Activated CD4-positive, alpha-beta T cell treated with anti-CD3 and anti-CD28 coated beads for 36 hours (primary cell): ENCODE measurements around the gene VSIG10L2. TPM values are rescaled to one million over a fixed set of nuclear protein-coding genes. Genes with fewer than 3 reads are reported as not detected.
A peak's percentile ranks its signal among the peaks of the same experiment; 100 is the strongest.

Experiments used
- ATAC-seq: fragments of 200-7000 bp; cut with Tn5 transposase; one replicate; pipeline ENCODE4 v1.10.0; 2021; ENCODE audit warnings: mild to moderate bottlenecking, moderate library complexity
- CTCF ChIA-PET: fragments of 350-600 bp; sonication (Branson Sonifier 250); formaldehyde crosslinking; loops from one replicate; lab custom pipeline; 2021; ENCODE audit warnings: antibody characterized with exemption; lab: Charles Lee
- POLR2A ChIA-PET: fragments of 350-600 bp; sonication (Branson Sonifier 250); formaldehyde crosslinking; loops from one replicate; lab custom pipeline; 2021; ENCODE audit warnings: antibody characterized with exemption, inconsistent platforms; lab: Charles Lee
- DNase-seq: peaks from one replicate; pipeline ENCODE4 v3.0.0-alpha.2; 2020
- H3K27ac Mint-ChIP-seq: one replicate; pipeline ENCODE4 v1.8.0; 2021; ENCODE audit warnings: mixed read lengths
- H3K27me3 Mint-ChIP-seq: one replicate; pipeline ENCODE4 v1.8.0; 2021; ENCODE audit warnings: mixed read lengths
- H3K36me3 Mint-ChIP-seq: one replicate; pipeline ENCODE4 v1.8.0; 2021; ENCODE audit warnings: low read depth, mixed read lengths
- H3K4me1 Mint-ChIP-seq: one replicate; pipeline ENCODE4 v1.8.0; 2021; ENCODE audit warnings: mixed read lengths
- H3K4me3 Mint-ChIP-seq: one replicate; pipeline ENCODE4 v1.8.0; 2021; ENCODE audit warnings: mild to moderate bottlenecking, moderate library complexity, mixed read lengths
- H3K9me3 Mint-ChIP-seq: one replicate; pipeline ENCODE4 v1.8.0; 2021; ENCODE audit warnings: low read depth, mixed read lengths
- intact Hi-C, 2 experiments: fragments of 100-400 bp; cut with DNase I in 1 of 2; cut with micrococcal nuclease in 1 of 2; formaldehyde crosslinking; loops; one replicate each; pipeline versions ENCODE4 v1.14.2 to v1.15.1; 2022 to 2024; cut with DNase I, micrococcal nuclease
- total RNA-seq, 2 experiments: library from RNA; stranded (reverse); gene quantifications; one replicate each; pipeline ENCODE4 v1.2.3, GENCODE V29; 2021

The VSIG10L2 gene
- total RNA-seq, 2 experiments from 2014 or later = not detected

DNA sequence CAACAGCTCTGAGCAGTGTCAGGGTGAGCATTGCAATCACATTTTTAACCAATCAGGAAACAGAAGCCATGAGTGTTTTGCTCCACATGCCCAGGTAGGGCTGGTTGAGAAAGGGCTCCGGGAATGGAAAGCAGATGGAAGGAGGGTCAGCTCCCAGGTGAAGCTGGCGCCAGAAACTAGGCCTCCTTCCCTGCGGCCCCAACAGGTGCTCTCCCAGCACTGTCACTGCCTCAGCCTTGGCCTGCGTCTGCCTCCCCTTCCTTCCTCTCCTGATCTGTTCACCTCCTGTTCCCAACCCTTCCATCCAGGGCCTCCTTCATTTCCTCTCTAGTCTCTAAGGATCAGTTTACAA is 4.6 kb upstream of the VSIG10L2 start:
- H3K36me3 Mint-ChIP-seq = no peaks in the 10 kb centered on the region
- no peak overlapping the region for H3K27ac Mint-ChIP-seq
- H3K27me3 Mint-ChIP-seq = no peaks in the 10 kb centered on the region
- no peak overlapping the region for H3K4me3 Mint-ChIP-seq
- H3K4me1 Mint-ChIP-seq = peaks cover 10% of the 10 kb centered on the region
- CTCF ChIA-PET = interaction anchor here (0.6 to 4.2 kb wide), 5 partner anchors 9 to 260 kb away, joined by 4 to 25 read pairs (median 4); no protein-coding TSS in a partner anchor
- H3K9me3 Mint-ChIP-seq = no peaks in the 10 kb centered on the region
- intact Hi-C loops = loop anchor here (5.0 kb wide), 2 partner anchors 176 to 251 kb away; no protein-coding TSS in a partner anchor
- POLR2A ChIA-PET = no interaction called here
- DNase-seq = no peak
- no peak for ATAC-seq

DNA sequence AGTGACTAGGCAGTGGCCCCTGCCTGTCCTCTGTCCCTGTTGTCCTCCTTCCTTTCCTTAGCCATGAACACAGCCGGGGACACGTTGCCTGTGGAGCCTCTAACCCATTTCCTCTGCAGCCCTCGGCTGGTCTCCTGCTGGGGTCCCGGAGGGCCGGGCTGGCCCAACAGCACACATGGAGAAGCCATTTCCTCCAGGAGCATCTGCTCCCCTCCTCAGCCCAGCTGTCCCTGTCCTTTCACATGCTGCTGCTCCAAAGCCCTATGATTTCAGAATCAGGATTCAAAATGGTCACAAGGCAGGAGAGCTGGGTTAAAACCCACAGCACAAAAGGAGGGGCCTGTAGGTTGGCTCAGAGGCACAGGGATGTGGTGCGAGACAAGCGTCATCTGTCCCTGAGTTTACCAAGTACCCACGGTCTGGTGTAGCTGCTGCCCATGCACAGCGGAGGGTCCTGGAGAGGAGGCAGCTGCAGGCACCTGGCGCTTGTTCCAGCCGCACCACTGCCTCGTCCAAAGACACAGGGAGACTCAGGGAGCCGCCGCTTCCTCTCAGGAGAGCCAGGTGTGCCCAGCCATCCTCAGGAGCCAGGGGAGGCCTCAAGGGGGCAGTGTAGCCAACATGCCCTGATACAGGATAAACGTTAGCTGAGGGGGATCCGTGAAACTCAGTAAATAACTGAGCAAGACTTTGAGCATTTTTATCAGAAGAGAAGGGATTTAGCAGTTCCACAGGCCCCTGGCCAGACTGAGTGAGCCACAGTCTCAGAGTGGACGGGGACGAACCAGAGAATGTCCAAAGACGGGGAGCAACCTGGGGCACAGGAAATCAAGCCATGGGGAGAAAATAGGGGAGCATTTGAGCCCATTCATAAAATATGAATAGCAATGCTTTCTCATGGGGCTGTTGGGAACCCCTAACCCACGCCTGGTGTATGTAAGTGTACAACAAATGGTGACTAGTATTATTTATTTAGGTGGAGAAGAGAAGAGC is 3.9 kb upstream of the VSIG10L2 start:
- ChIA-PET CTCF (interaction anchor here (0.7 to 4.2 kb wide), 7 partner anchors 10 to 259 kb away, joined by 3 to 25 read pairs (median 4); no protein-coding TSS in a partner anchor), POLR2A (no interaction called here)
- ATAC-seq (peak; percentile 92), DNase-seq (peak; percentile 75)
- H3K9me3 Mint-ChIP-seq = no peaks in the 10 kb centered on the region
- H3K36me3 Mint-ChIP-seq = no peaks in the 10 kb centered on the region
- peaks cover 10% of the 10 kb centered on the region for H3K4me1 Mint-ChIP-seq
- H3K27ac Mint-ChIP-seq = no peak overlapping the region
- no peaks in the 10 kb centered on the region for H3K27me3 Mint-ChIP-seq
- no peak overlapping the region for H3K4me3 Mint-ChIP-seq
- intact Hi-C loops = loop anchor here (1.0 to 5.0 kb wide), 3 partner anchors 175 to 252 kb away; no protein-coding TSS in a partner anchor

DNA sequence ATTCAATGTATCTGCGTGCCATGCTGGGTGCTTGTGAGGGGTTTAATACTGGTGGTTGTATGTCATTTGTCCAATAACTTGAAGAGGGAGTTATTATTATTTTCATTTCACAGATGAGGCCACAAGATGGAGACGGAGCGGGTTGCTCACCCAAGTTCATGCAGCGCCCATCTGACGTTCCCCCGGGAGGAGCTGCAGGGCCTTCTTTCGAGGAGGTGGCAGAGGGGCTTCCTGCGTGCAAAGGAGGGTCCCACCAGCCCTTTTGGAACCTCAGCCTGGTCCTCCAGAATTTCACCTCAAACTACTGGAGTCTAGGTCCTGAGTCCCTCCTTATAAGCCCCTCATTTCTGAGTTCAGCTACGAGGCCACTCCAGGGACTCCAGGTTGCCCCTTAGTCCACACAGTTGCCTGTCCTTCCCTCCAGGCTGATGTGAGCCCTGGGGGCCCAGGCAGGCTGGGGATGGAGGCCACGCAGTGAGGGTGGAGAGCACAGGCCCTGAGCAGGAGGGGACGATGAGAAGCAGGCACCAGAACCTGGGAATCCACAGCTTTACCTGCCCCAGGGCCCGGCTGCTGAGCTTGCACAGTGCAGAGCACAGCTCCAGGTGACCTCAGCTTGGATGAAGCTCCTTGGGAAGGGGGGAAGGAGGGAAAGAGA is 2.9 kb upstream of the VSIG10L2 start:
- peaks cover 10% of the 10 kb centered on the region for H3K4me1 Mint-ChIP-seq
- DNase-seq (no peak), ATAC-seq (no peak)
- intact Hi-C loops = loop anchor here (1.0 to 5.0 kb wide), 3 partner anchors 174 to 251 kb away; no protein-coding TSS in a partner anchor
- no peak overlapping the region for H3K27ac Mint-ChIP-seq
- ChIA-PET CTCF (interaction anchor here (0.5 to 4.2 kb wide), 7 partner anchors 13 to 447 kb away, joined by 3 to 25 read pairs (median 4); no protein-coding TSS in a partner anchor), POLR2A (interaction anchor here (0.7 kb wide), 1 partner anchor 711 kb away, joined by 3 read pairs; no protein-coding TSS in a partner anchor)
- no peak overlapping the region for H3K4me3 Mint-ChIP-seq
- H3K9me3 Mint-ChIP-seq = no peaks in the 10 kb centered on the region
- no peaks in the 10 kb centered on the region for H3K36me3 Mint-ChIP-seq
- H3K27me3 Mint-ChIP-seq = no peaks in the 10 kb centered on the region

DNA sequence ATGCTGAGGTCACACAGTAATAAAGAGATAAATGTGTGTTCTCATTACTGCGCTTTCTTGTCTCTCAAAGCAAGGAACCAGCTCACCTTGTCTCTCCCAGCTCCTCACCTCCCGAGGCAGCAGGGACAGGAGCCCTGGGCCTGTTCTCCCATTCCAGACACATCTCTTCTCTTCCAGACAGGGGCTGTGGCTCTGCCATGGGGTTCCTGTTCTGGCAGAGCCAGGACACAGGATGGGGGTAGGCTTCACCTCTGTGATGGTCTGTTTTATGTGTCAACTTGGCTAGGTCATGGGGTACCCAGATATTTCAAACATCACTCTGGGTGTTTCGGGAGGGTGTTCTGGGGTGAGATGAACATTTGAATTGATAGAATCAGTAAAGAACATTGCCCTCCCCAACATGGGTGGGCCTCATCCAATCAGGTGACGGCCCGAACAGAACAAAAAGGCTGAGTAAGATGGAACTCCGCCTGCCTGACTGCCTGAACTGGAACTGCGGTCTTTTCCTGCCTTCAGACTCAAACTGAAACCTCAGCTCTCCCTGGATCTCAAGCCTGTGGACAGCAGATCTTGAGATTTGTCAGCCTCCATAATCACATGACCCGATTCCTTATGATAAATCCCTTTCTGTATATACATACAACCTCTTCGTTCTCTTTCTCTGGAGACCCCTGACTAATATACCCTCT is 2.0 kb upstream of the VSIG10L2 start:
- Mint-ChIP-seq H3K36me3 (no peaks in the 10 kb centered on the region), H3K4me3 (no peak overlapping the region), H3K9me3 (no peaks in the 10 kb centered on the region), H3K27ac (no peak overlapping the region), H3K4me1 (peaks cover 7% of the 10 kb centered on the region), H3K27me3 (no peaks in the 10 kb centered on the region)
- no peak for DNase-seq
- intact Hi-C loops = loop anchor here (5.0 kb wide), 2 partner anchors 173 to 248 kb away; no protein-coding TSS in a partner anchor
- ChIA-PET POLR2A (interaction anchor here (0.7 kb wide), 1 partner anchor 710 kb away, joined by 3 read pairs; no protein-coding TSS in a partner anchor), CTCF (interaction anchor here (0.7 to 4.2 kb wide), 4 partner anchors 15 to 249 kb away, joined by 3 to 25 read pairs (median 4); no protein-coding TSS in a partner anchor)
- no peak for ATAC-seq

DNA sequence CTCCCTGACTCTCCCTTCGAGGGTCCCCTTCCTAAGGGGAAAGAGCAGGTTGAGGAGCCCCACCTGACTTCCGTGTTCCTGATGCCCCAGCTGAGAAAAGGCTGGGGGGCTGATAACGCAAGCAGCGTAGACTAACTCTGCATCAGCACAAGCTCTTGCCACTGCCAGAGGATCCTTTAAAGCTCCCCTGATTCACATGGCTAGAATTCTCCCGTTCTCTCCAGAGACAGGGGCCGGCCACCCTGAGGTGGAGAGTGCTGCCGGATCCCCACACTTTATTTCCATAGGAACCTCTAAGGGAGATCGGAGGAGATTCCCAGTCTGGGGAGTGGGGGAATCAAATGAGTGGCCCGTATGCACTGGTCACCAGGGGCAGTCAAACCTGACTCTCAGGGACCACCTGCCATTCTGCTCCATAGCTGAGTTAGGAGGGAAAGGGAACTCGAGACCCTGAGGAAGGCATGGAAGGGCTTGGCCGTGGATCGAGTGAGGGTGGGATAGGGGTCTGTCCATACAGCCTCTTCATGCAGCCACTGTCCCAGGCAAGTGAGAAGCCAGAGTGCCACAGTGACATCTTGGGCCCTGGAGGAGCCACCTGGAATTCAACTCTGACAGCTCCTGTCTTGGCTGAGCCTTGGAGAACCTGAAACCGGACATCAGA is 1.4 kb upstream of the VSIG10L2 start:
- CTCF ChIA-PET = interaction anchor here (0.5 to 4.2 kb wide), 2 partner anchors 195 to 249 kb away, joined by 3 to 25 read pairs; no protein-coding TSS in a partner anchor
- no peak for ATAC-seq
- Mint-ChIP-seq H3K4me1 (peaks cover 5% of the 10 kb centered on the region), H3K27ac (no peak overlapping the region), H3K4me3 (no peak overlapping the region), H3K9me3 (no peaks in the 10 kb centered on the region), H3K36me3 (no peaks in the 10 kb centered on the region), H3K27me3 (no peaks in the 10 kb centered on the region)
- intact Hi-C loops = loop anchor here (5.0 kb wide), 2 partner anchors 173 to 248 kb away; no protein-coding TSS in a partner anchor
- POLR2A ChIA-PET = no interaction called here
- DNase-seq = no peak

DNA sequence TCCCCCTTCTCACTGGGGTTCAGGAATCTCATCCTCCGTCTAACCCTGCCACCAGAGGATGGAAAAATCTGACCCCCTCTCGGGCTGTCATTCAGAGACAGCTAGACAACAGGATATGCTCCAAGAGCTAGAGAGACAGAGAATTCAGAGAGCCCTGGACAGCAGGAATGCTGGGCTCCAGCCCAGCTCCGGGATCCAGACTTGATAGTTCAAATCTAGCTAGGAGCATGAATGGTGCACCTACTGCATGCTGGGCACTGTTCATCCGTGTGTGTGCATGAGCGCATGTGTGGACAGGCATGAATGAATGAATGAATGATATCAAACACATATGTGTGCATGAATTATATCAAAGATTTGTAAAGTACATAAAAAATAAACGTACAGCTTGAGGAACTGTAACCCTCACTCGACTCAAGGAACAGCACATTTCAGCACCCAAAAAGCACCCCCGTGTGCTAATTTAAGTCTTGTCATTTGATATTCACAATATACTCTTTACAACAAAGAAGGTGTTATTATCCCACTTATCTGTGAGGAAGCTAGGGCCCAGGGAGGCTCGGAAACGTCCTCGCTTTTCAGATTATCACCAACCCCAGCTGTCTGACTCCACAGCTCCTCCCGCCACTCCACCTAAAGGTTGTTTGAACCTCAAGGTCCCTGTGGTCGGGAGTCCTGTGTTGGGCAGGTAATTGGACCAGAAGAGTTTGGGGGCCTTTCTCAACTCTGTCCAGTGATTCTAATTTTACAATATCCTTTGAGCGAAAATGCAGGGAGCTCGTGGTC is 640 bp upstream of the VSIG10L2 start:
- no peak for DNase-seq
- Mint-ChIP-seq H3K4me3 (no peak overlapping the region), H3K9me3 (no peaks in the 10 kb centered on the region), H3K4me1 (peaks cover 5% of the 10 kb centered on the region), H3K27ac (no peak overlapping the region), H3K36me3 (no peaks in the 10 kb centered on the region), H3K27me3 (no peaks in the 10 kb centered on the region)
- no peak for ATAC-seq
- CTCF ChIA-PET = interaction anchor here (0.5 to 4.2 kb wide), 2 partner anchors 194 to 248 kb away, joined by 3 to 25 read pairs; no protein-coding TSS in a partner anchor
- POLR2A ChIA-PET = no interaction called here
- intact Hi-C loops = no loop called here

DNA sequence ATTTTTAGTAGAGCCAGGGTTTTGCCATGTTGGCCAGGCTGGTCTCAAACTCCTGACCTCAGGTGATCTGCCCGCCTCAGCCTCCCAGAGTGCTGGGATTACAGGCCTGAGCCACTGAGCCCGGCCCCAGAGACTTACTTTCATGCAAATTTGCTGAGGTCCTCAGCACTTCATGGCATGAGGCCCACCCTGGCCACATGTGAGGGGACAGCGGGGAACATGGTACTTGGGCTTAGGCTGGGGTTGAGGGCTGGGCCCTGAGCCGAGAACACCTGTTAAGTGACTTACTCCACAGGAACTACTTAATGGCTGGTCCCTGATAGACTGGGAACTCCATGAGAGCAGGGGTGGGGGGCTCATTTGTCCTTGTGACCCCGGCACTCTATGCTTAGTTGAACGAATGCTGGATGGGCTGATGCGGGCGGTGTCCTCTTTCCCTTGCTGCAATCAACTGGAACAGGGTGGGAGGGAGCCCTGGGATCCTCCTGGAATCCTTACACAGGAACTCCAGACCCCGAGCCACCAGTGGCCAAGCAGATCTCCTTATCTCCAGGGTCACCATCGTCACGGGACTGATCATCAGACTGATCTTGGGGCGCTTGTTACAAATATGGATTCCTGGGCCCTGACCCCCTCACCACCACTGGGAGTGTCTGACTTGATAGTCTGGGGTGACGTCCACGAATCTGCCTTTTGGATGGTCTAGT is 1.0 kb downstream of the VSIG10L2 start:
- Mint-ChIP-seq H3K9me3 (no peaks in the 10 kb centered on the region), H3K27me3 (peaks cover 4% of the 10 kb centered on the region), H3K4me3 (no peak overlapping the region), H3K4me1 (peaks cover 5% of the 10 kb centered on the region), H3K27ac (no peak overlapping the region), H3K36me3 (no peaks in the 10 kb centered on the region)
- POLR2A ChIA-PET = no interaction called here
- CTCF ChIA-PET = no interaction called here
- ATAC-seq (no peak), DNase-seq (no peak)
- intact Hi-C loops = no loop called here

DNA sequence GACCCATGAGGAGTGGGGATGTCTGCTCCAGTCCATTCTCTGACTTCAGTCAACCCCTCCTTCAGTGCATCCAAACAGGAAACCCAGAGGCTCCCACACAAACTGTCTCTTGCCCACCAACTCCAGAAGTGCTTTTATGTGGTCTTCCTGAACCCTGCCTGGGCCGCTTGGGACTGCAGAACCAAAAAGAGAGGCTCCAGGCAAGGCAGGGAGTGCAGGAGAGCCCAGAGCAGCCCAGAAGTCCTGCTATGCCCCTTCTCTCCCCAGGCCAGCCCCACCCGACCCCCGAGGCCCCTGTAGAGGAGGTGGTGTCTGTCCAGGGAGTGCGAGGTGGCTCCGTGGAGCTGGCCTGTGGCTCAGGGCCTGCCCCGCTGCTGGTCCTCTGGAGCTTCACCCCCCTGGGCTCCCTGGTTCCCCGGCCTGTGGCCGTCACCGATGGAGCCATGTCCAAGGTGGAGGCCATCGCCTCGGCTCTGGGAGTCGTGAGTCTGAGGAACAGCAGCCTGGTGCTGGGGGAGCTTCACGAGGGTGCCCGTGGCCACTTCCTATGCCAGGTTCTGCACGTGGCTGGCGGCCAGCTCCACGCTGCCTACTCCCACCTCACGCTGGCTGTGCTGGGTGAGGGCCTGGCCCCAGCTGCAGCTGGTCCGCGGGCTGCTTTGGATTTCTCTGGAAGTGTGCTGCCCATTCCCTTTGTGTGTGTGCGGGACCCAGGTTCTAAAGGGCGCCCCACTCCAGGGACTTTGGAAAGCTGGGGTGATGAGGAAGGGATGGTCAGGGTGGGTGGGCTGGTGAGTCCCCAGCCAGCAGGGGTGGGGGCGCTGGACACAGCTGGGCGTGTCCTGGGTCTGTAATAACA is 1.8 kb downstream of the VSIG10L2 start:
- Mint-ChIP-seq H3K4me1 (no peaks in the 10 kb centered on the region), H3K4me3 (no peak overlapping the region), H3K36me3 (no peaks in the 10 kb centered on the region), H3K9me3 (no peaks in the 10 kb centered on the region), H3K27ac (no peak overlapping the region), H3K27me3 (peaks cover 4% of the 10 kb centered on the region)
- intact Hi-C loops = no loop called here
- POLR2A ChIA-PET = no interaction called here
- ATAC-seq = no peak
- CTCF ChIA-PET = interaction anchor here (0.5 kb wide), 1 partner anchor 272 kb away, joined by 3 read pairs; no protein-coding TSS in a partner anchor
- no peak for DNase-seq
